Kidney (tissue), 14 donors: ENCODE results near the gene ASAP2. TPM values are rescaled to one million over a fixed set of nuclear protein-coding genes. Genes with fewer than 3 reads are reported as not detected.
A peak's percentile ranks its signal among the peaks of the same experiment; 100 is the strongest.

Experiments used
- DNase-seq, 5 donors: peaks; one replicate each; pipeline ENCODE4 v3.0.0-alpha.2; 2013 to 2020
- FAIRE-seq: peaks from 2 replicates; lab custom pipeline; 2012; peaks lifted over from hg19 to GRCh38; lab: Jason Lieb, UNC
- H3K27ac ChIP-seq, 2 donors: one replicate each; pipeline ENCODE4 v1.7.0; 2013; ENCODE audit warnings: low read depth in 2 of 2, low read length in 2 of 2, inconsistent platforms in 1 of 2
- H3K27me3 ChIP-seq: one replicate; pipeline ENCODE4 v1.7.1; 2013; ENCODE audit warnings: low read length, inconsistent platforms; ENCODE audit not compliant: control insufficient read depth, insufficient read depth
- H3K36me3 ChIP-seq, 3 donors: one replicate each; pipeline versions ENCODE4 v1.7.0 to v1.7.1; 2013; ENCODE audit warnings: low read length in 3 of 3, control low read depth in 1 of 3, inconsistent platforms in 1 of 3; ENCODE audit not compliant: insufficient read depth in 3 of 3, control insufficient read depth in 2 of 3
- H3K4me1 ChIP-seq, 3 donors: one replicate each; pipeline versions ENCODE4 v1.7.0 to v1.7.1; 2013; ENCODE audit warnings: low read length in 3 of 3, inconsistent platforms in 1 of 3, low read depth in 1 of 3; ENCODE audit not compliant: control insufficient read depth in 2 of 3, insufficient read depth in 2 of 3
- H3K4me3 ChIP-seq, 3 donors: one replicate each; pipeline versions ENCODE4 v1.7.0 to v1.8.1; 2013; ENCODE audit warnings: low read length in 3 of 3, control low read depth in 1 of 3, inconsistent platforms in 1 of 3
- H3K9ac ChIP-seq, 3 donors: one replicate each; pipeline versions ENCODE4 v1.7.0 to v1.7.1; 2013; ENCODE audit warnings: low read length in 3 of 3, control low read depth in 1 of 3, inconsistent platforms in 1 of 3
- H3K9me3 ChIP-seq, 3 donors: one replicate each; pipeline versions ENCODE4 v1.7.0 to v1.7.1; 2013; ENCODE audit warnings: low read length in 3 of 3, control low read depth in 1 of 3, inconsistent platforms in 1 of 3; ENCODE audit not compliant: control insufficient read depth in 2 of 3, insufficient read depth in 1 of 3
- intact Hi-C: fragments of 100-400 bp; cut with DNase I; formaldehyde crosslinking; loops from one replicate; pipeline ENCODE4 v1.11.1; 2022
- polyA plus RNA-seq: library from polyadenylated mRNA; stranded (reverse); fragments of 350-450 nt; fragmentation: Illumina TruSeq; extraction: RNeasy Lipid Tissue Mini Kit (QIAGEN cat#74804); gene quantifications from one replicate; pipeline ENCODE4 v1.2.3, GENCODE V29; 2014; ENCODE audit warnings: low read depth, low replicate concordance; ENCODE audit not compliant: insufficient read depth
- total RNA-seq: library from RNA; stranded (reverse); fragmentation: NEBNext Ultra II Directional; extraction: Animal tissue kit (Norgen Biotek cat#: 25700); gene quantifications from one replicate; pipeline ENCODE4 v1.2.1, GENCODE V29; 2021
- TF ChIP-seq, protein P1 (sequence below): IDR thresholded peaks from 3 replicates; pipeline ENCODE4 v1.5.1; 2012; ENCODE audit warnings: mild to moderate bottlenecking, moderate library complexity, borderline replicate concordance; ENCODE audit not compliant: insufficient read depth; ENCODE audit errors: extremely low read depth
- donor health status: control.
- donor health status: control.
- donor health status: control.
- donor health status: control.
- donor health status: control.
- donor health status: DM: yes; HTN: yes; CAD: no.
- donor health status: Normal renal cell carcinoma (clear cell type).

Gene ASAP2
- total and polyA plus RNA-seq, 2 donors from 2014 or later, result 26.2 to 54.8 TPM

DNA sequence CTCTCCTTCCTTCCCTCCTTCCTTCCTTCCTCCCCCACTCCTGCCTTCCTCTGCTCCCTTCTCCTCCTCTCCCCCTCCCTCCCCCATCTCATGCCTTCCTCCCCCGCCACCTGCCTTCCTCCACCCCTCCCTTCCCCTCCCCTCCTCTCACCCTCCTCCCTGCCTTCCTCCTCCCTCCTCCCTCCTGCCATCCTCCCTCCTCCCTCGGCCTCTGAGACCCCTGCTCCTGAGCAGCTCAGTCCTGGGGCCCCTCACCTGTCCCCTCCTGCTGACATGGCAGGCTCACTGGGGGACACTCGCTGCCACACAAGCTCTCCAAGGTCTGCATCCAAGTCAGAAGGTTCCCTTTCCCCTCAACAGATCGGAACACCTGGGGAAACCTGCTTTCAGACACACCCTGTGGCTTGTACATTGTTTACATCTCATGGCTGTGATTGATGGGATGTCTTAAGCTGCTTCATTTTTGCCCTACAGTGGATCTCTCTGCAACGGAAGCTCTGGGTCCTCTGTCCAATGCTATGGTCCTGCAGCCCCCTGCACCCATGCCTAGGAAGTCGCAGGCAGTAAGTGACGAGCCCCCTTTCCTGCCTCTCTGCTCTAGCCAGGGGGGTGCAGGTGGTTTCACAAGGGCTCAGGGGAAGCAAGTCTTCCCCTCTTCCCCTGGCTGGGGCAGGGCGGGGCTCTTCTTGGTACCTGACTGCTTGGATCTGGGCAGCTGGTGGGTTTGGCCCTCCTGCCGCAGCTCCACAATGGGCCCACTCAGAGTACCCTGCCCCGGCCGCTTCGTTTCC is 193.9 kb downstream of the ASAP2 start:
- no peak overlapping the region for H3K4me3 ChIP-seq
- H3K36me3 ChIP-seq, result peaks cover 0 to 17% (median 11%) of the 10 kb centered on the region in 3 donors
- H3K27ac ChIP-seq, result no peak overlapping the region
- H3K4me1 ChIP-seq, result peaks cover 0 to 9% (median 6%) of the 10 kb centered on the region in 3 donors
- H3K9me3 ChIP-seq, result no peaks in the 10 kb centered on the region
- TF ChIP-seq, protein P1, sequence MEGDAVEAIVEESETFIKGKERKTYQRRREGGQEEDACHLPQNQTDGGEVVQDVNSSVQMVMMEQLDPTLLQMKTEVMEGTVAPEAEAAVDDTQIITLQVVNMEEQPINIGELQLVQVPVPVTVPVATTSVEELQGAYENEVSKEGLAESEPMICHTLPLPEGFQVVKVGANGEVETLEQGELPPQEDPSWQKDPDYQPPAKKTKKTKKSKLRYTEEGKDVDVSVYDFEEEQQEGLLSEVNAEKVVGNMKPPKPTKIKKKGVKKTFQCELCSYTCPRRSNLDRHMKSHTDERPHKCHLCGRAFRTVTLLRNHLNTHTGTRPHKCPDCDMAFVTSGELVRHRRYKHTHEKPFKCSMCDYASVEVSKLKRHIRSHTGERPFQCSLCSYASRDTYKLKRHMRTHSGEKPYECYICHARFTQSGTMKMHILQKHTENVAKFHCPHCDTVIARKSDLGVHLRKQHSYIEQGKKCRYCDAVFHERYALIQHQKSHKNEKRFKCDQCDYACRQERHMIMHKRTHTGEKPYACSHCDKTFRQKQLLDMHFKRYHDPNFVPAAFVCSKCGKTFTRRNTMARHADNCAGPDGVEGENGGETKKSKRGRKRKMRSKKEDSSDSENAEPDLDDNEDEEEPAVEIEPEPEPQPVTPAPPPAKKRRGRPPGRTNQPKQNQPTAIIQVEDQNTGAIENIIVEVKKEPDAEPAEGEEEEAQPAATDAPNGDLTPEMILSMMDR, result no peak
- no peaks in the 10 kb centered on the region for H3K27me3 ChIP-seq
- H3K9ac ChIP-seq, result no peak overlapping the region
- intact Hi-C loops, result no loop called here
- FAIRE-seq, result no peak
- peak in 2 of 5 donors; percentile 19 to 45 for DNase-seq

DNA sequence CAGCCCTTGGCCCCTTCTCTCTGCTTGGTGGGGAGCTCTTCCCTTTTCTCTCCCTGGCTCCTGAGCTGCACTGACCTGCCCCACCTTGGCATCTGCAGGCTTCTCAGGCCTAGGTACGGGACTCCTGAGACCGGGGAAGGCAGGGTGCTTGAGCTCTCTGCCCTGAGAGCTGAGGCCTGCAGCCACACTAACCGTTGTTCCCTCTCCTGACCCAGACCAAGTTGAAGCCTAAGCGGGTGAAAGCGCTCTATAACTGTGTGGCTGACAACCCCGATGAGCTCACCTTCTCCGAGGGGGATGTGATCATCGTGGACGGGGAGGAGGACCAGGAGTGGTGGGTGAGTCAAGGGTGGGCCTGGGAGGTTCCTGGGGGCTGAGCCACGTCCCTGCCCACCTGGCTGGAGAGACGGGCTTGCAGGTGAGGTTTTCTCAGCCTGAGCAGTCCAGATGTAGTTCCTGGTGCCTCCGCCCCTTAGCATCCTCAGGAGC is 194.5 kb downstream of the ASAP2 start:
- DNase-seq (peak in 1 of 5 donors; percentile 33), FAIRE-seq (no peak)
- Histone ChIP-seq H3K36me3 (peaks cover 0 to 17% (median 12%) of the 10 kb centered on the region in 3 donors), H3K27me3 (no peaks in the 10 kb centered on the region), H3K4me1 (peaks cover 0 to 9% (median 6%) of the 10 kb centered on the region in 3 donors), H3K9ac (no peak overlapping the region), H3K4me3 (no peak overlapping the region), H3K9me3 (no peaks in the 10 kb centered on the region), H3K27ac (no peak overlapping the region)
- intact Hi-C loops, result no loop called here
- TF ChIP-seq, protein P1, result no peak

DNA sequence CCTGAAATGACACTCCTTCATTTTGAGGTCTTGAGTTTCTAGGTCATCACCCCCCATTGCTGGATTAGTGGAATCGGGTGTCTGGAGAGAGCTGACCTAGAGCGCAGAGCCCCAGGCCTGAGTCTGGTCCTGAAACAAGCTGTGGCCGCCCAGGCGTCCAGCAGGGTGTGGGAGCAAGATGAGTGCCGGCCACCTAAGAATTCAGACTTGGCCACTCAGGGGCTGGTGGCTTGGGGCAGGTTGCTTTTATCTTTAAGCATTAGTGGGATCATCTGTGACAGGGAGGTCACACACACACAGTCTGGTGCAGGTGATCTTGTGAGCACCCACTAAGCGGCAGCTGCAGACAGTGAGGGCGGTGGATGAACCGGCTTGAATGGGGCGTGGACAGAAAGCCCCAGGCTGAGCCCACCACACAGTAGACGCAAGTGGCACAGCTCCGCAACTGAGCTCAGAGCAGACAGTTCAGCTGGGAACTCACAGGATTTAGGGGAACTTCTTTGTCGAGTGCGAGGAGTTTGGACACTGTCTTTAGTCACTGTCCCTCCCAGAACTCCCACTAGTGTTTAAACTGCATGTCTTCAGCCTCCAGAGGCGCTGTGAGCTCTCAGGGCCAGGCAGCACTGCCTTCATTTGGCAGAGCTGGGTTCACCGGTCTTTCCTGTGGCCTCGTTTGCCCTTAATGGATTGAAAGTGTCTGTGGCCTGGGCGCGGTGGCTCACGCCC is 195.2 kb downstream of the ASAP2 start:
- TF ChIP-seq, protein P1, result no peak

More for the DNA sequence above, 195.2 kb downstream of the ASAP2 start:
- Histone ChIP-seq H3K9me3 (no peaks in the 10 kb centered on the region), H3K36me3 (peaks cover 0 to 17% (median 16%) of the 10 kb centered on the region in 3 donors), H3K9ac (no peak overlapping the region), H3K4me1 (peaks cover 0 to 9% (median 6%) of the 10 kb centered on the region in 3 donors), H3K4me3 (no peak overlapping the region), H3K27me3 (no peaks in the 10 kb centered on the region), H3K27ac (no peak overlapping the region)
- intact Hi-C loops, result no loop called here
- FAIRE-seq, result no peak
- peak in 1 of 5 donors; percentile 25 for DNase-seq
